GM12892 (cell line): ENCODE results near the gene FBXL19.

ENCODE experiments used
- POLR2A ChIP-seq: IDR thresholded peaks from 2 replicates; pipeline ENCODE4 v1.6.1; 2011; ENCODE audit warnings: low read depth, low read length, control low read depth
- TAF1 ChIP-seq: IDR thresholded peaks from 2 replicates; pipeline ENCODE4 v1.6.1; 2011; ENCODE audit warnings: low read depth, mild to moderate bottlenecking, control low read depth, low read length, borderline replicate concordance

GRCh38 chr16:30894540-30895368 lies 28.6 kb upstream of the FBXL19 start:
- TF ChIP-seq TAF1 (no peak), POLR2A (no peak)
